Measurements from ENCODE around the gene CES5A.
"Not testable (repeated sequence)": the region's sequence is repeated elsewhere in the genome, so short reads cannot be mapped to it uniquely, and the experiment has no call there.

CES5A gene

DNA sequence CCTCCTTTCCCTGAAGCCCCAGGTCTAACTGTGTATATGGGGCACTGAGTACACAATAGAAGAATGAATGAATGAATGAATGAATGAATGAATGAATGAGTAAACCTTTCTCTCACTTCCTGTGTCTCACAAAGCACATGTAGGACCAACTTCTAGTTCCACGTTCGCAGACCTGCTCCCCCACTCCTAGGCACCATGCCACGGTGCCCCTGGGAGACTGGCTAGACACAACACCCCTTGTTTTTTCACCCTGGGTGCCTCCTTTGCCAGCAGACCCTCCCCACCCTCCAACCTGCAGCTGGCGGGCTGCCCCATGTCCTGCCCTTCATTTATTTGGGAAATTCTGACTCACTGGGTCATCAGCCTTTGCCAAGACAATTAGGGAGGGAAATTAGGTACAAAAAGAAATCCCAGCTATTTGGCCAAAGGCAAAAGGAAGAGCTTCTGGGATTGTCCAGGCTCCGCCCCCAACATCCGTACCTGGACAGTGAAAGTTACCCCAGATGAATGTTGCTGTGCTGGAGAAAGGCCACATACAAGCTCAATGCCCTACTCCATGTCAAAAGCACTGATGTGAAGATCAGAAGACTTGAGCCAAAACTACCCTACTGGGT is 50.0 kb downstream of the CES5A start:
- ATAC-seq: no peak

DNA sequence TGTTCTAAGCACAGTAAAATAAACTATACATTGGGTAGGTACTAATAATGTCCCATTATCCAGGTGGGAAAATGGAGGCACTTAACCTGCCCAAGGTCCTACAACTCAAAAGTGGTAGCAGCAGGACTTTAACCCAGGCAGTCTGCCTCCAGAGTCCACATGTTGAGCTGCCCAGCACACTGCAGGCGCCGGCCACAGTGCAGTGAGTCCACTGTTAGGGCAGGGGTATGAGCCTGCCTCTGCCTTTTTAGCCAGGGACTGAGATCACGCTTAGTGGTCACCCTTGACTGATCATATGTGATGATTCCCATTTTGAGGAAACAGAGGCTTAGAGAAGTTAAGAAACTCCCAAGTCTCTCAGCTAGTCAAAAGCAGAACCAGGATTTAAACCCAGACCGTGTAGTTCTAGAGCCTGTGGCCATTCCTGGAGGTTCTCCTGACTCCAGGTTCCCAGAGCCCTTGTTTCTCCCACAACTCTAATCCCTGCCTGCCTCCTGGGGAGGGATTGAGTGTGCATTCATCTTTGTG is 50.6 kb downstream of the CES5A start:
- no peak for ATAC-seq

DNA sequence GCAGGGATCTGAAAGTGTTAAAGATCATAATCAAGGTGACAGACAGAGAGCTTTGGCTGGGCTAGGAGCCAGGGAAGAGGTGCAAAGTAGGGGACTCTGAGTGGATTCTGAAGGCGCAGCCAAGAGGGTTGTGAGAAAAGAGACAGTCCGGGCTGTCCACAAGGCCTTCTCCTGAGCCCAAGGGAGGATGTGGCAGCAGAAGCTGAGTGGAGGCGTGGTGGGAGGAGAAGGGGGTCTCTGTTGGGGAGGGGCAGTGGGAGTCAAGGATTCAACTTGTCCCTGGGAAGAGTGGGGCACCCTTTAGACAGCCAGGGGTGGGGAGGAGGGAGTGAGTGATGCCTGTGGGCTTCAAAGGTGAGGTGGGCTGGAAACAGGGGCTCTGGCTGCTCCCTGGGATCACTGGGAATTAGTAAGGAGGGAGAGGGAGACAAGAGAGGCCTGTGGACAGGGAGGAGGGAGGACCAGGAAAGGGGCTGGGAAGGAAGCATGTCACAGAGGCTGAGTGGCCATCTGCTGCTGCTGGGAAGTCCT is 52.8 kb downstream of the CES5A start:
- no peak for ATAC-seq

DNA sequence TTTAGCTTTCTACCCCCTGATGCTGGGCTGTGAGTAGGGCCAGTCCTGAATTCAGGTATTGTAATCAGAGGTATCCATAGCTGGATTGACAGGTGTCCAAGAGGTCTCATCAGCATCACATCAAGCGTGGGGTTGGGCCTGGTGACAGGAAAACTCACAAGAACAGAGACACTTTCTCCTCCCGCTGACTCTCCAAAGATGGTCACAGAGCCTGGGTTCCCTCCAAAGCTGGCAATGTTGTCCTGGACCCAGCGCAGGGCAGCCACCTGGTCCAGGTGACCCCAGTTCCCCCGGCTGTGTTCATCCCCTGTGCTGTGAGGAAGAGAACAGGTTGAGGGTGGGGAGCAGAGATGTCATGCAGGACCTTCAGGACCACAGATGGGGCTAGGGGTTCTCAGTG is 54.0 kb downstream of the CES5A start:
- ATAC-seq: no peak

DNA sequence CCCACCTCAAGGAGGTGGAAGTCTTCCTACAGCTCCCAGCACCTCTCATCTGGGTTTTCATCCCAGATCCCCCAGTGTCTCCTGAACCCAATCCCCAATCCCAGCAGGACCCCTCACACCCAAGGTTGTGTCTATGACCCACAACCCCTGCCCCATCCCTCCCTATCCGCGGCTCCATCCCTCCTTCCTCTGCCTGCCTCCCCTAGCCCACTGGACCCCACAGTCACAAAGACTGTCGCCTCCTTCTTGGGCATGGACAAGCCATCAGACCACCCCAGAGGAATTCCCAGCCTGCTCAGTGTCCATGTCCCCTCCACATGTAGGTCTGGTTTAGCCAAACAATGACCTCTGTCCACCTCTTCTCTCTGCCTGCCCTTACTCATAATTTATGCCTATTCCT is 54.6 kb downstream of the CES5A start:
- no peak for ATAC-seq

DNA sequence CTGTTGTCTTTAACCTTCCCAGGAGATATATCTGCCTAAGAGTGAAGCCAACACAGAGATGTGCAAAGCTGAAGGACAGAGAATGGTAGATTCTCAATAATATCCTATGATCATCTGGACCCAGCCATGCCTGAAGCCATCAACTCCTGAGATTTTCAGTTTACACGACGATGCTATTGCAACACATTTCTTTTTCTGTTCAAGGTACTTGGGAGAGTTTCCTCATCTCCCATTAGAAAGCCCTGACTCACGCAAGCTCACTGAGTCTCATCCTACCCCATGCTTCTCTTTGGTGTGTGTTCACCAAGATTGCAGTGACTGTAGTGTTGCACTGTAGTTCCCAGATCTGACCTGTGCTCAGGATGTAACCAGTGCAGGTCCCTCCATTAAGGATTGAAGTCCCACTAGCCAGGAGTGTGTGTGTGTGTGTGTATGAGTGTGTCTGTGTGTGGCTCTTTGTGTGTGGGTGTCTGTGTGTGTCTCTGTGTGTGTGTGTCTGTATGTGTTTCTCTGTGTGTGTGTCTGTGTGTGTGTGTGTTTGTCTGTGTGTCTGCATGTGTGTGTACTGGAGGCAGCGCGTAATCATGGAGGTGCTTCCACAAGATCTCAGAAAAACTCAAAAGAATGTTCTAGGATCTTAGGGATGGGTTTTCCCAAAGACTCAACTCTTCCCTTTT is 57.8 kb downstream of the CES5A start:
- ATAC-seq: no peak

DNA sequence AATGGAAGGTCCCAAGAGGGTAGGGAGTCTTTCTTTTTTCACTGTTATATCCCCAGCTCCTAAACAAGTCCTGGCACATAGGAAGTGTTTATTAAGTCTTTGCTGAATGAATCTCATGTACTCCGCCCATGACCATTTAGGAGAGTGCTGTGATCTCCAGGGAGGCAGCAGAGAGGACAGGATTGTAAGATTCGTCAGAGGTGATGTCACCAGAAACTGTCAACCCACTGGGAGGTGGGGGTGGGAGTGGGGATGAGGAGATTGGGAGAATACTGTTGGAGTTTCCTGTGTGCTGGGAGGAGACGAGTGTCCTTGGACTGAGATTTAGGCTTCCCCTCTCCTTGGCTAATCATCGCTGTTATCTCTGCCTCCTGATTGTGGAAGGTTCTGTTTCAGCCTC is 59.0 kb downstream of the CES5A start:
- ATAC-seq: not testable (repeated sequence)

DNA sequence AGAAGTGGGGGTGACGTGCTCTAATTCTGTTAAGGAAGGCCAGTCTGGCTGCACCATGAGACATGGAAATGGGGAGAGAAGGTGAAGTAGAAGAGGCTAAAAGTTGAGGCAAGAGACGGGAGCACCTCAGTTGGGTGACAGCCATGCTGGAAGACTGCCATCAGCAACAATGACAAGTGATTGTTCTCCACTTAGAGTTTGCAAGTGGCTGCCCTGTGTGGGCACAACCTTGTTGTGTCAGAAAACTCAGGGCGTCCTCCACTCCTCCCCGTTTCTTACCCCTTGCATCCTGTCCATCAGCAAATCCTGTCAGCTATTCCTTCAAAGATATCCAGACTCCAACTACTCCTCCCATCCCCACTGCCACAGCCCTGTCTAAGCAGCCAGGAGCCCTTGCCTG is 59.9 kb downstream of the CES5A start:
- no peak for ATAC-seq

DNA sequence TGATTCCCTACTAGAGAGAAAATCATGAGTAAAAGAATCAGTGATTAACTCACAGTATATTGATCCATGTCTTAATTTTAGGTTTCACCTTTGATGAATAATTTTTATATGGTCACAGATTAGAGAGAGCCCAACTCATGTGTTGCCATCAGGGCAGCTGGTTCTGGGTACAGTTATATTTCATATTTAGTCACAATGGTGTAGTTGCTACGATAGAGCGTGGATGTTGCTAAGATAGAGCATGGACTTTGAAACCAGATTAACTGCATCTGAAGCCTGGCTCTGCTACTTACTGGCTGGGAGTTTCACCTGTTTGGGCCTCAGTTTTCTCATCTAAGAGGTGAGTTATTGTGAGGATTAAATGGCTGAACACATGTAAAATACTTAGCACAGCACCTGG is 61.0 kb downstream of the CES5A start:
- not testable (repeated sequence) for ATAC-seq

DNA sequence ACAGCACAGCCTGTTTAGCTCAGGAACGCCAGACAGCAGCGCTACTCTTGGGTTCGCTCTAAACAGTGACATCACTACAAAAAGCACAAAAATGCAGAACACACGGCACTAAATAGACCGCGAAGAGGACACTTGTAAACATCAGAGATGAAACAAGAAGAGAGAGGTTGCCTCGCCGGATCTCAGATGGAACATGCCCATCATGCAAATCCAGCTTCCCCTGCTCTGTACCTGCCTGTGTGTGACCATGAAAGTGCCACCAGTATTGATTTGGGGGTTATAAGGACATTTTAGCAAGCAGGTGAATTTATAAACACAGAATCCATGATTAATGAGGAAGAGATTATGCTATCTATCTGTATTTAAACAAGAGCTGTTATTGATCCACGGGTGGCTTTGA is 61.4 kb downstream of the CES5A start:
- ATAC-seq: not testable (repeated sequence)

DNA sequence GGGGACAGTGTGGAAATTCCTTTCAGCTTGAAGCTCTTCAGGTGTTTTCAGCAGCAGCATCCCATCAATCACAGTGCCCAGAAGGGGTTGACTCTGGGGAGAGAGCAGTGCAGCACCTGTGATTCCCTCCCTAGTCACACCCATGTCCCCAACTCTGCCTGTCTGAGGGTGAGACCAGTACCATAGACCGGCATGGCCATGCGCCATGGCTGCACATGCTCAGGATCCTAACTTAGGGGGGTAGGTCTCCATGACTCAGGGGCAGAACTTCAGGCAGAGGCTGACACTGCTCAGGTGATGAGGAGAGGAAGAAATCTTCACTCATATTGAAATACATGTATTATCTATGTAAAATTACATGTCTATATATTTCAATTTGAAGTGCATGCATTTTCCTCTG is 62.2 kb downstream of the CES5A start:
- no peak for ATAC-seq

DNA sequence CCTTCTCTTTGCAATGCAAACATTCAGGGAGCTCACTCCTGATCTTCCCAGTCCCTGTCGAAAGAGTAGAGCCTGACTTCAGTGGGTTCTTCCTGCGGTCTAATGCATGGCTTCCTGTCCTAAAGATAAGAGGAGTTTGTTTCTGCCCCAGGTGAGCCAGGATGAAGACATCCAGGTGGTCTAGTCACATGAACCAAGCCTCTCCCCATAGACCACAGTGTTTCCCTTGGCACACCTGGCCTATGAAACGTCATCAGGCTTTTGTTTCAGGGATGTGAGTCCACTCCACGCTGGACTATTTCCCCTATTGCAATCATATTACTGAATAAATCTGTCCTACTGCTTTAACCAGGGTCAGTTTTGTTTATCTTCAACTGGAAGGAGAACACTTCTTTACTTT is 63.4 kb downstream of the CES5A start:
- ATAC-seq: no peak

DNA sequence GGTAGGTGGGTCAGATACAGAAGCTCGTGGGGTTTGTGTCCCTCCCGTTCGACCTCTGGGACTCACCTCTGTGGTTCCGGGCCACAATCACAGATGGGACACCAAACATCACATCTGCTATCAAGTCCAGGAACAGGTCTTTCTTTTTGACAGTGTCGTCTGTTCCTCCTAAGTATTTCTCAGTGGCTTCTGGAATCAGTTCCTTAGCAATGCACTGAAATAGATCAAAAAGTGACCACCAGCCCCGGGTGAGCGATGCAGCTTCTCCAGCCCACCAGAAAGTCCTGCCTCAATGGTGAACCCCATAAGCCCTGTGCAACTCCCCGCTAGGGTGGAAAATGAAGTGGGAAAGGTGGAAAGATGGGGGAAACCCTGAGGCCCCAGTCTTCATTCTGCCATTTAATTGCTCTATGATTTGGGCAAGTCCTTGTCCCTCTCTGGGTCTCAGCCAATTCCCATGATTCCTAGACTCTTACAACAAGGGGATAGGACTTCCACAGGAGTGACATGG is 64.7 kb downstream of the CES5A start:
- ATAC-seq: no peak

DNA sequence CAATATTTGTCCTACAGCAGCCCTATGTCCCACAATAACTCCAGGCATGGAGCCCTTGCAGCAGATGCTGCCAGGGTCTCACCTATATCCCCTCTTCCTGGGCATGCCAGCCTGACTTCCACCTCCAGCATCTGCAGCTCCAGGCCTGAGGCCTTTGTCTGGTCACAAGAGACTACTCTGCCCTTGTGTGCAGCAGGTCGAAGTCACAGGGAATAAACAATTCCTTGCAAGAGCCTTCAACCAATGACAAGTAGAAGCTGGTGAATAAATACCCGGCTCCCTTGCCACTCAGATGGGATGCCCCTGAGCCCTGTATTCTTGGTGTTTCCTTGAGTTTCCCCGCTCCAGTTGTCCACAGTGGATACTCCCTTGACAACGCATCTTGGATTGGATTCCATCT is 65.3 kb downstream of the CES5A start:
- no peak for ATAC-seq

DNA sequence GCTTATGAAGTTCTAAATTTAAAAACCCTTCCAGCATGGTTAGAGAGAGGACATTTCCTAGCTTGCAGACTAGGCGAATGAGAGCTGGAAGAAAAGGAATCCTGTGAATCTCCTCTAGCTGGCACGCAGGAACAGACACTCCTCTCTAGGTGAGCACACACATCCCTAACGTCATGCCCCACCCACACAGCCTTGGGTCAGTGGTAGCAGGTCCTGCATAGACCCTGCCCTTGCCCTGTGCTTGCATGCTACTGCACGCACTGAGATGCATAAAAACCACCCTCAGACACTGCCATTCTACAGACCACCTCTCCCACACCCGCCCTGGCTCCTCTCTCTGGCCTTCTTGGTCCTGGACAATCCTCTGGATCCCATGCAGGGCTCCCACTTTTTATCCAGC is 65.8 kb downstream of the CES5A start:
- no peak for ATAC-seq

DNA sequence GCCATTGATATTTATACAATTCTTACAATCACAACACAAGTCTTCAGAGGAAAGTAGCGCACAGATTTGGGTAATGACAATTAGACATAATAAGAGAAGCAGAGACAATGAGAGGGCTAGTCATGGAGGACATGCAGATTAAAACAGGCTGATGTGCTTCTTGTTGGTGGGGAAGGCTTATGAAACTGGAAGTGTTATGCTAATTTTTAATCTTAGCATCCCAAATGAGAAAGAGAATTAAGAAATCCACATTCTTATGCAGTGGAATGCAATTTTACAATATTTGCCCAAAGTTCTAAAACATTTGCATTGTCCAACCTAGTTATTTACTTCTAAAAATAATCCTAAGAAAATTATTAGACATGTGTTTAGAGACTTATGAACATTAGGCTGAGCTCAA is 66.9 kb downstream of the CES5A start:
- not testable (repeated sequence) for ATAC-seq

DNA sequence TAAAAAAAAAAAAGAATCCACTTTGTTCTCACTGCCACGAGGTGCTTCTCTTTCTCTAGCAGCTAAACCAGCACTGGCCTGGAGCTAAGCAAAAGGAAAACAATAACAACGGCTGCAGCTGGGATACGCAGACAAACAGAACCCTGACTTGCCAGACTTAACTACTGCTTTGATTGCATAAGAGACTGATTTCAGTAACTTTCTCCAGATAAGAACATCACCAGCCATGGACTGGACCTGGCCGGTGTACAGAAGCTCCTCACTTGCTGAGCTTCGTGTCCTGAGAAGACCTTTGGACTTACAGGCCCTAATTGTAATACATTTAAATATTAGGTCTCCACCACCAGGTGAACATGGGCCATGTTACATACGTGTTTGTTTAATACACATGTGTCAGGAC is 70.1 kb downstream of the CES5A start:
- not testable (repeated sequence) for ATAC-seq

DNA sequence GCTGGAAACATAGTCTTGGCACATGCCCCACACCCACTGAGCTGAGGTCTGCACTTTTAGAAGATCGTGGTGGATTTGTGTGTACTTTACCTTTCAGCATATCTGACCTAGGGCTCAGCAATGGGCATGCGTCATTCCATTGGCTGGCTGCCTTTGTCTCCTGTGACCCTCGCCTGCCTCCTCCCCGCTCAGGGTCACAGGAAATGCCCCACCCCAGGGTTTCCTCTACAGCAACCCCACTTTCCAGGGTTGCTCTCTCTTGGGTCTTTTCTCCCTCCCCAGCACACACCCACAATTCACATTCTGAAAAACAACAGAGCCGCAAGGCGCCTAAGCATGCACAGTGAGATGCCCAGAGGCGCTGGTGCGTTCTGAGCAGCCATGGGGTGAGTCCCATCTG is 71.5 kb downstream of the CES5A start:
- ATAC-seq: not testable (repeated sequence)

Measured in activated CD4-positive, CD25-positive, alpha-beta regulatory T cell treated with anti-CD3 and anti-CD28 coated beads, Interleukin-2, amount 50 U/mL, for 24 hours (primary cell).